ENCODE results near the gene ZNF345. TPM values are rescaled to one million over a fixed set of nuclear protein-coding genes. Genes with fewer than 3 reads are reported as not detected.

Gene ZNF345
- total and polyA plus RNA-seq, 10 of the 15 experiments (the other 5 are each of a cell fraction or from before 2014, with no cell fraction given) = 1.3 to 3.0 (median 2.0) TPM

- intact Hi-C loops (cut with micrococcal nuclease; ENCODE audit: unreplicated experiment) = no loop called here
- Histone ChIP-seq H4K20me1 (ENCODE audit: control insufficient read depth, insufficient read depth) (no peaks in the 10 kb centered on the region), H3K36me3 (ENCODE audit: control insufficient read depth in 2 of 2, insufficient read depth in 2 of 2, low read length in 1 of 2) (no peaks in the 10 kb centered on the region), H3K9me3 (replicated peaks; ENCODE audit: control insufficient read depth, insufficient read depth, low read length) (peaks cover 8% of the 10 kb centered on the region; the same call in 2 of the 3 replicates), H3K79me2 (ENCODE audit: control insufficient read depth, insufficient read depth, low read length) (no peaks in the 10 kb centered on the region), H3K9ac (ENCODE audit: control insufficient read depth, insufficient read depth, low read length) (no peak overlapping the region), H3K4me3 (no peak overlapping the region), H3K27ac (ENCODE audit: control insufficient read depth, insufficient read depth) (no peak overlapping the region), H3K4me2 (ENCODE audit: control insufficient read depth, insufficient read depth) (no peak overlapping the region), H3K4me1 (ENCODE audit: control insufficient read depth, insufficient read depth, low read length) (no peaks in the 10 kb centered on the region), H3K27me3 (replicated peaks in 1 of 2; ENCODE audit: control insufficient read depth in 2 of 2, insufficient read depth in 2 of 2, low read length in 1 of 2) (no peaks in the 10 kb centered on the region), H2AFZ (ENCODE audit: control insufficient read depth, low read depth, low read length) (no peak overlapping the region)
- WGBS (ENCODE audit: insufficient coverage, insufficient replicate concordance, low lambda C conversion rate, missing lambda C conversion rate) = 97% methylated on average over 4 of the region's 4 CpGs
- TF ChIP-seq RUNX3 (IDR thresholded peaks at IDR 0.05; ENCODE audit: low read length) (no peak), SMC3 (IDR thresholded peaks at IDR 0.05; ENCODE audit: borderline replicate concordance, low read length) (no peak), IRF5 (IDR thresholded peaks at IDR 0.05; ENCODE audit: borderline replicate concordance) (no peak), E2F8 (IDR thresholded peaks at IDR 0.05; ENCODE audit: low read depth, partially characterized antibody) (no peak), SPI1 (IDR thresholded peaks at IDR 0.05; ENCODE audit: borderline replicate concordance, insufficient read depth, low read depth, low read length) (no peak), SMAD1 (IDR thresholded peaks at IDR 0.05; ENCODE audit: low read depth, partially characterized antibody) (no peak), SIX5 (IDR thresholded peaks at IDR 0.05; ENCODE audit: low read depth, low read length, severe bottlenecking) (no peak), ZNF622 (IDR thresholded peaks at IDR 0.05) (no peak), CHD4 (IDR thresholded peaks at IDR 0.05) (no peak), MTA2 (IDR thresholded peaks at IDR 0.05; ENCODE audit: low read depth) (no peak), NFYA (IDR thresholded peaks at IDR 0.05; ENCODE audit: borderline replicate concordance, low read depth, low read length) (no peak)
- FAIRE-seq (no peak), DNase-seq (ENCODE audit: low read depth, low spot score) (no peak), ATAC-seq (no peak)
- CTCF ChIA-PET = no interaction called here
- POLR2A ChIA-PET = no interaction called here
- in situ Hi-C loops (cut with MboI) = no loop called here
- SMC1A ChIA-PET (ENCODE audit: uncharacterized antibody, unreplicated experiment) = no interaction called here
- RAD21 ChIA-PET (ENCODE audit: unreplicated experiment) = no interaction called here
- no TSS peak for BruUV-seq (replicated peaks)
Measured at GRCh38 chr19:36898422-36898821, 47.7 kb downstream of the ZNF345 start.
